Measurements from ENCODE around the gene SLC4A1.
"Not testable (repeated sequence)": the region's sequence is repeated elsewhere in the genome, so short reads cannot be mapped to it uniquely, and the experiment has no call there.

The SLC4A1 gene

GRCh38 chr17:44256671-44257070 lies 11.3 kb downstream of the SLC4A1 start:
- DNase-seq (ENCODE audit: low read depth), result no peak

GRCh38 chr17:44255915-44256314 lies 12.0 kb downstream of the SLC4A1 start:
- DNase-seq (ENCODE audit: low read depth), result no peak

GRCh38 chr17:44254361-44255095 lies 13.4 kb downstream of the SLC4A1 start:
- no peak for DNase-seq (ENCODE audit: low read depth)

GRCh38 chr17:44253006-44253405 lies 14.9 kb downstream of the SLC4A1 start:
- no peak for DNase-seq (ENCODE audit: low read depth)

- no peak for DNase-seq (ENCODE audit: low read depth)
These were observed 16.9 kb downstream of the SLC4A1 start for GRCh38 chr17:44251062-44251461.

DNA sequence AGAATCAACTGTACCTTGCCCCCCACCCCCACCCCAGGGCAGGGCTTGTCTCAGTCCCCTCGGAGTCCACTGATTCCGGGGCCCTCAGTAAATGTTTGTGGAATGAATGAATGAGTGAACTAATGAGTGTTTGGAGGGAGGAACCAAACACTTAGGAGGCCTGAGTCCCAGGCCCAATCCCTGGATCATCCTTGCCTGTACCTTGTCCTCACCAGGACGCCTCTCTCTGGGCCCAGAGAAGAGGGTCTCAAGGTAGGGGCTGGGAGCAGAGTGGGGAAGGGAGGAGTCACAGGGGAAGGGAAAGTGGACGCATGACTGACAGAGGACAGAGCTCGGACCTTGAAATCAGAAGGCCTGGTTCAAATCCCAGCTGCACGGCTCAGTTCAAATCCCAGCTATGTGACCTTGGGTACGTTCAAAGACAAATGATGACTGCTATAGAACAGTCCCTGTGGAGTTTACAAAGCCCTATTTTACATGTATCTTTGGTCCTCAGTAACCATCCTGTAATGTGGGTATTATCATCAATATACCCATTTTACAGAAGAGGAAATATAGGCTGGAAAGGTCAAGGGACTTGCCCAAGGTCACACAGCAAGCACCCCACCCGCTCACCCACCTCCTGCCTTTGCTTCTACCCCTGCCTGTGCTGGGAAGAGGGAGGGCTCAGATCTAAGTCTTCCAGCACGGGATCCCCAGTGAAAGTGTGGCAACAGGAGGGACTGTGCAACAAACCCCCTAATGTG lies 18.3 kb downstream of the SLC4A1 start:
- DNase-seq (ENCODE audit: low read depth), result no peak

DNA sequence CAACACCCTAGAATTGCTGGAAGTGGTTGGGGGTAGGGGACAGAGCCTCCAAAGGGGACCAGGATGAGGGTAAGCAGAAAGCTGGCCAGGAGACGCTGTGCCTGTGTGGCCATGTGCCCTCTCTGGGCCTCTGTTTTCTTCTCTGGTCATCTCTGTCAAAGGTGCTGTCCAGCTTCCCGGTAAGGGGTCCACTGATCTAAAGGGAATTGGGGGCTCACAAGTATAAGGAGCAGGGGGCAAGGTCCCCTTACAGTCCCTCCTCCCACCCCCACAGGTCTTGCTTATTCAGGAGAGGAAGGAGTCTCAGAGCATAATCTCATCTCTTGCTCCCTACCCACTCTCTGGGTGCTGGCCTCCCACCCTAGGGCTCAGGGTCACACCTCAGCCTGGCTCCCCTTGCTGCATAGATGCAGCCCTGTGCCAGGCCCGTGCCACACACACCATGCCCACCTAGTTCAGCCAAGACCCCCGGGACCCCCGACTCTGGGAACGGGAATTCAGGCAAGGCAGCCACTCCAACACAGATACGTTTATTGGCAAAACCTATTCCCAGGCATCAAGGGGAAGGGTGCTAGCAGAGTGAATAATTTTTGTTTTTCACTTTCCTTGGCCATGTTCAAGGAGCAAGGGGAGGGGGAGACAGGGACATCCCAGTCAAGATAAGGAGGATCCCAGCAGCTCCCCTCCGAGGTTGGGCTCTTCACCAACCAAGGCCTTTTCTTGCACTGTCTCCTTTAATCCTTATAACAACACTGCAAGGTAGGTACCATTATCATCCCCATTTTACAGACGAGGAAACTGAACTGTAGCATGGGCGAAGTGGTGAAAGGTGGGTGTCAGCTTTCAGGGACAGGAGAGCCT lies 19.8 kb downstream of the SLC4A1 start:
- DNase-seq (ENCODE audit: low read depth), result no peak

GRCh38 chr17:44247440-44247841 lies 20.5 kb downstream of the SLC4A1 start:
- no peak for DNase-seq (ENCODE audit: low read depth)

DNA sequence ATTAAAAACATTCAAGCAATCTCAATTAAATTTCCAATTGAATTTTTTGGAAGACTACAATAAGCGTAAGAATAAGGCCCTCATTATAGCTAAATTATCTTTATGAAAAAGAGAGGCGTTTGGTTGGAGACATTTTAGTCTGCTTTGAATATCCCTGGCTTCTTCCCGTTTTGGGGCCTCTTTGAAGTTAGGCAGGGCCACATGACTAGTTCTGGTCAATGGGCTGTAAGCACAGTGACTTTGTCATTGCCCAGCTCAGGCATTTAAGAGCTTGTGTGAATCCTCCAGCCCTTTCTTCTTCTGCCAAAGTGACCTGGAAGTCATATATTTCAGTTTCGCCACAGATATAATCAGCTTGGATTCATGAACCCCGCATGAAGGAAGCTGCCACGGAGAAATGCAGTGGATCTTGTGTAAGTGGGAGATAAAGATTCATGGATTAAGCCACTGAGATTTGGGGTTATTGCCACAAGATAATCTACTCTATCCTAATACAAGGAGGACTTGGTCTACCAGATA lies 26.8 kb downstream of the SLC4A1 start:
- no peak for DNase-seq (ENCODE audit: low read depth)

DNA sequence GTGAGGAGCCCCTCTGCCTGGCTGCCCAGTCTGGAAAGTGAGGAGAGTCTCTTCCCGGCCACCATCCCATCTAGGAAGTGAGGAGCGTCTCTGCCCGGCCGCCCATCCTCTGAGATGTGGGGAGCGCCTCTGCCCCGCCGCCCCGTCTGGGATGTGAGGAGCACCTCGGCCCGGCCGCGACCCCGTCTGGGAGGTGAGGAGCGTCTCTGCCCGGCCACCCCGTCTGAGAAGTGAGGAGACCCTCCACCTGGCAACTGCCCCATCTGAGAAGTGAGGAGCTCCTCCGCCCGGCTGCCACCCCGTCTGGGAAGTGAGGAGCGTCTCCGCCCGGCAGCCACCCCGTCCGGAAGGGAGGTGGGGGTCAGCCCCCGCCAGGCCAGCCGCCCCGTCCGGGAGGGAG lies 30.0 kb downstream of the SLC4A1 start:
- DNase-seq (ENCODE audit: low read depth), result not testable (repeated sequence)

DNA sequence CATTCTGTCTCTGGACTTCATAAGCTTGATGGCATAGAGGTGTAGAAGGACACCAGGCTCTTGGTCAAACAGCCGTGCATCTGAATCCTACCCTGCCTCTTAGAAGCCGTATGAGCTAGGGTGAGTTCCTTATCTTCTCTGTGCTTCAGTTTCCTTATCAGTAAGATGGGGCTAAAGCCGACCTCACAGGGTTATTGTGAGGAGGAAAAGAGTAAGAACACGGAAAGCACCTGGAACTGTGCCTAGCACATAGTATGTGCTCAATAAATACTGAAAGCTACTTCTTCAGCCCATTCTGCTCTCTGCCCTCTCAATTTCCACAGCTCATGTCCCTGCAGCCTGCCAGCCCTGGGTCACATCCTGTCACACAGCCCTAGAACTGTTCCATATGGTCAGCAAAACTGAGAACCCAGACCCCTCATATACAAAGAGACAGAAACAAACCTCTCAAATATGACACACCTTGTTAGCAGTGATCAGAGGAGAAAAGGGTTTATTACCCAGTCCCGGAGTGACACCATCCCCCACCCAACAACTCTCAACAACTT lies 31.4 kb downstream of the SLC4A1 start:
- no peak for DNase-seq (ENCODE audit: low read depth)

- DNase-seq (ENCODE audit: low read depth), result peak; percentile 70
These were observed 32.4 kb downstream of the SLC4A1 start for GRCh38 chr17:44235583-44235936.

DNA sequence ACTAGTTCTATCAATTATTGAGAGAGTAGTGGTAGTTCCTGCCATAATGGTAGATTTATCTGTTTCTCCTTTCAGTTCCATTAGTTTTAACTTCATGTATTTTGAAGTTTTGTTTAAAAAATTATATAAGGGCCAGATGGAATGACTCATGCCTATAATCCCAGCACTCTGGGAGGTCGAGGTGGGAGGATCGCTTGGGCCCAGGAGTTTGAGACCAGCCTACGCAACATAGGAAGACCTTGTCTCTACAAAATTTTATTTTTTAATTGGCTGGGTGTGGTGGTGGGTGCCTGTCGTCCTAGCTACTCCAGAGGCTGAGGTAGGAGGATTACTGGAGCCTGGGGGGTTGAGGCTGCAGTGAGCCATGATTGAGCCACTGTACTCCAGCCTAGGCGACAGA lies 34.4 kb downstream of the SLC4A1 start:
- no peak for DNase-seq (ENCODE audit: low read depth)

DNA sequence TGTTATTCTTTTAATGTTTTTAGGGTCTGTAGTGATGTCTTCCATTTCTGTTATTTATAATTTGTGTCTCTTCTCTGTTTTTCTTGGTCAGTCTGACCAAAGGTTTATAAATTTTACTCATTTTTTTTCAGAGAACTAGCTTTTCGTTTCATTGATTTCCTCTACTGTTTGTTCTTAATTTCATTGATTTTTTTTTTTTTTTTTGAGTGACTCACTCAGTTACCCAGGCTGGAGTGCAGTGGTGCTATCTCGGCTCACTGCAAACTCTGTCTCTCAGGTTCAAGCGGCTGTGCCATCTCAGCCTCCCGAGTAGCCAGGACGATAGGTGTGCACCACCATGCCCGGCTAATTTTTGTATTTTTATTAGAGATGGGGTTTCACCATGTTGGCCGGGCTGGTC lies 35.9 kb downstream of the SLC4A1 start:
- DNase-seq (ENCODE audit: low read depth), result no peak

GRCh38 chr17:44230140-44230539 lies 37.8 kb downstream of the SLC4A1 start:
- no peak for DNase-seq (ENCODE audit: low read depth)

DNA sequence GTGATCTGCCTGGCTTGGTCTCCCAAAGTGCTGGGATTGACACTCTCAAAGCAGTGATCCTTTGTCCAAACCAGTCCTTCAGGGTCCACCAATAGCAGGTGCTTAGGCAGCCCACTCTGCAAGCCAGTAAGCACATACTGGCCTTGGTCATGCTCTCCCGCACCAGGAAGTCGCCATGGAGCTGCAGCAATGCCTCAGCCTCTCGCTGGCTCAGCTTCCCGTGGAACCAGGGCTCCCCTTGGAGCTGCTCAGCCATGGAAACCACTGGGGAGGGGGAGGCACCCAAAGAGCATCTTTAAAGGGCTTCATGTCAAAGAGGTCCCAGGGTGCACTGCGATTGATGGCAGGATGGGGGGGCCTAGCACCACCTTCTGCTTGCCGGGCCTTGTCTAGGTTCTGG lies 38.8 kb downstream of the SLC4A1 start:
- DNase-seq (ENCODE audit: low read depth), result no peak

GRCh38 chr17:44223541-44224071 lies 44.3 kb downstream of the SLC4A1 start:
- DNase-seq (ENCODE audit: low read depth), result no peak

GRCh38 chr17:44222112-44222869 lies 45.6 kb downstream of the SLC4A1 start:
- no peak for DNase-seq (ENCODE audit: low read depth)

DNA sequence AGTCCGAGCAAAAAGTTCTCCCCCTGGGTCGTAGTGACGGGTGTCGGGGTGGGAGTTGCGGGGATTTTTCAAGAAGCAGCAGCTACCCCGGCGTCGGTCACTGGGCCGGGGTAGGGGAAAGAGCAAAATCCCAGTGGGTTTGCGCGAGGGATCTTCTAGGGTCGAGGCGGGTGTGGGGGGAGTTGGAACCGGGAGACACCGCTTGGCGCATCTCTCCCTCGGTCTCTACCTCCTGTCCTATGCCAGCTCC lies 46.1 kb downstream of the SLC4A1 start:
- DNase-seq (ENCODE audit: low read depth), result no peak

DNA sequence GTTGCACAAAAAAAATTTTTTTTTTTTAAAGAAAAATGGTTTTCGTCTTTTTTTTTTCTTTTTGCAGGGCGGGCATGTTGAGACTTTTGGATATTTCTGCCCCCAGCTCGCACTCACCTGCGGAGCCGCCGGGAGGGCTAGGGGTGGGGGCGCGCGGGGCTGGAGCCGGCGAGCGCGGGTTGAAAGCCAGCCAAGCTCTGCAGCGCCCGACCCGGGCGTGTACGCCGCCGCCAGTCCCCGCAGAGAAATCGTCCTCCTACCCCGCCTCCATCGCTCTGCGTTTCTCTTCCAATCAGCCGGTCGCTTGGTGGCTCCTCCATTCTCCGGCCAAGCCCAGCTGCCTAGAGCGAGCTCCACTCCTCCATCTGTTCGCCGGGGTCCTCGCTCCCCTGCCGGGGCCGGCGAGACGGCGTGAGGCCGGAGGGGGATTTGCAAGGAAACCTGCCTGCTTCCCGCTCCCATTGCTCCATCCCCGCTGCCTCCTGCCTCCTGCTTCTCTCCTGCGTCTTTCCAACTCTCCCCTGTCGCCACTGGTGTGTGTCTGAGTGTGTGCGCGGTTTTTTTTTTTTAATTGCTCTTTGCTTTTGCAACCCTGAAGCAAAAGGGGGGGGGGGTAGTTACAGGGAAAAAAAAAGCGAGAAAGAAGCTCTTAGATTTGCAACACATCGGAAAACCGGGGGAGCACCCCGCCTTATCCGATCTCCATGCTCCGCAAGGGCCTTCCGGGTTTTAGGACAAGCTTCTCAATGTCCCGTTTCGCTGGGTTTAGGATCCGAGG lies 46.7 kb downstream of the SLC4A1 start:
- no peak for DNase-seq (ENCODE audit: low read depth)
